GM18517 (cell line): ENCODE results near the gene HLTF.

ENCODE experiments used
- ATAC-seq: cut with Tn5 transposase; IDR thresholded peaks from one replicate; pipeline ENCODE4 v1.9.1; 2021; ENCODE audit warnings: mild to moderate bottlenecking, moderate library complexity; ENCODE audit not compliant: unreplicated experiment

Gene HLTF

GRCh38 chr3:149087208-149087607, 875 bp upstream of the HLTF start:
- no peak for ATAC-seq

- ATAC-seq, result peak; percentile 39
Measured at GRCh38 chr3:149085828-149086231, 503 bp downstream of the HLTF start.

GRCh38 chr3:149081772-149082171, 4.6 kb downstream of the HLTF start:
- no peak for ATAC-seq

GRCh38 chr3:149080699-149081091, 5.6 kb downstream of the HLTF start:
- ATAC-seq, result no peak

- no peak for ATAC-seq
Measured at GRCh38 chr3:149080011-149080698, 6.2 kb downstream of the HLTF start.

- no peak for ATAC-seq
Measured at GRCh38 chr3:149077628-149078027, 8.7 kb downstream of the HLTF start.

- no peak for ATAC-seq
Measured at GRCh38 chr3:149067883-149068282, 18.4 kb downstream of the HLTF start.

- ATAC-seq, result no peak
Measured at GRCh38 chr3:149061776-149062175, 24.6 kb downstream of the HLTF start.

GRCh38 chr3:149058602-149059001, 27.7 kb downstream of the HLTF start:
- peak; percentile 74 for ATAC-seq

GRCh38 chr3:149058198-149058597, 28.1 kb downstream of the HLTF start:
- no peak for ATAC-seq

- no peak for ATAC-seq
Measured at GRCh38 chr3:149055575-149055974, 30.8 kb downstream of the HLTF start.

GRCh38 chr3:149044339-149045083, 41.8 kb downstream of the HLTF start:
- ATAC-seq, result no peak

- ATAC-seq, result peak; percentile 93
Measured at GRCh38 chr3:149042789-149043386, 43.4 kb downstream of the HLTF start.

- ATAC-seq, result no peak
Measured at GRCh38 chr3:149038322-149038721, 48.0 kb downstream of the HLTF start.

GRCh38 chr3:149037684-149038083, 48.6 kb downstream of the HLTF start:
- no peak for ATAC-seq

GRCh38 chr3:149031096-149031495, 55.2 kb downstream of the HLTF start:
- ATAC-seq, result no peak

- ATAC-seq, result no peak
Measured at GRCh38 chr3:149026718-149027117, 59.6 kb downstream of the HLTF start.

GRCh38 chr3:149023951-149024350, 62.4 kb downstream of the HLTF start:
- no peak for ATAC-seq

- ATAC-seq, result no peak
Measured at GRCh38 chr3:149021830-149022229, 64.5 kb downstream of the HLTF start.

GRCh38 chr3:149020839-149021252, 65.5 kb downstream of the HLTF start:
- ATAC-seq, result no peak

GRCh38 chr3:149020196-149020838, 66.0 kb downstream of the HLTF start:
- ATAC-seq, result no peak

- ATAC-seq, result no peak
Measured at GRCh38 chr3:149019580-149019979, 66.8 kb downstream of the HLTF start.
